HepG2 (cell line): ENCODE measurements around the gene COA3. TPM values are rescaled to one million over a fixed set of nuclear protein-coding genes. Genes with fewer than 3 reads are reported as not detected.

Experiments used
- AKAP8 ChIP-seq: sonication (generic); formaldehyde crosslinking; IDR thresholded peaks from 2 replicates; pipeline ENCODE4 v1.5.1; 2020; ENCODE audit warnings: mild to moderate bottlenecking, missing genetic modification reagents
- CBX5 ChIP-seq: sonication (generic); formaldehyde crosslinking; IDR thresholded peaks from 2 replicates; pipeline ENCODE4 v1.4.0; 2020; ENCODE audit warnings: missing genetic modification reagents, borderline replicate concordance
- CHCHD3 ChIP-seq: sonication (generic); formaldehyde crosslinking; IDR thresholded peaks from 2 replicates; pipeline ENCODE4 v1.8.0; 2022; ENCODE audit warnings: mild to moderate bottlenecking, missing genetic modification reagents, moderate library complexity
- CREB1 ChIP-seq, 2 experiments: fragments of 450-650 bp in 1 of 2; IDR thresholded peaks; 2 replicates each; pipeline ENCODE4 v1.6.1; 2016 to 2017; ENCODE audit warnings: control low read depth in 1 of 2, mild to moderate bottlenecking in 1 of 2, missing compliant biosample characterization in 1 of 2, missing genetic modification characterization in 1 of 2
- DNMT1 ChIP-seq: sonication (generic); formaldehyde crosslinking; IDR thresholded peaks from 2 replicates; pipeline ENCODE4 v1.5.1; 2020; ENCODE audit warnings: mild to moderate bottlenecking, missing genetic modification reagents
- GLI4 ChIP-seq: sonication (generic); formaldehyde crosslinking; IDR thresholded peaks from 2 replicates; pipeline ENCODE4 v1.5.1; 2020; ENCODE audit warnings: missing genetic modification reagents, mild to moderate bottlenecking, moderate library complexity, borderline replicate concordance
- NFKBIZ ChIP-seq: IDR thresholded peaks from 2 replicates; pipeline ENCODE4 v1.6.1; 2018; ENCODE audit warnings: missing genetic modification reagents, missing compliant biosample characterization
- RFX1 ChIP-seq: fragments of 450-650 bp; IDR thresholded peaks from 2 replicates; pipeline ENCODE4 v1.6.1; 2017
- SNAI1 ChIP-seq: sonication (generic); formaldehyde crosslinking; IDR thresholded peaks from 2 replicates; pipeline ENCODE4 v1.5.0; 2020; ENCODE audit warnings: mild to moderate bottlenecking, missing genetic modification reagents, borderline replicate concordance
- ZNF331 ChIP-seq: sonication (generic); formaldehyde crosslinking; IDR thresholded peaks from 2 replicates; pipeline ENCODE4 v1.4.0; 2020; ENCODE audit warnings: missing genetic modification reagents
- ZNF333 ChIP-seq: sonication (generic); formaldehyde crosslinking; IDR thresholded peaks from 2 replicates; pipeline ENCODE4 v1.4.0; 2020; ENCODE audit warnings: mild to moderate bottlenecking, missing genetic modification reagents, borderline replicate concordance
- ZNF644 ChIP-seq: IDR thresholded peaks from 2 replicates; pipeline ENCODE4 v1.6.1; 2016; ENCODE audit warnings: low read depth
- ZNF878 ChIP-seq: sonication (generic); formaldehyde crosslinking; IDR thresholded peaks from 2 replicates; pipeline ENCODE4 v1.8.1; 2023; ENCODE audit warnings: mild to moderate bottlenecking, missing genetic modification reagents, moderate library complexity
- polyA plus RNA-seq, 8 experiments: library from polyadenylated mRNA; depleted of rRNA in 3 of 8; stranded (reverse) in 7 of 8; unstranded in 1 of 8; fragments of >200 nt; fragmentation: Illumina TruSeq in 4 of 8; extraction: Trizol in 4 of 8; gene quantifications; 2 replicates each; pipeline versions ENCODE4 v1.2.1 to v1.2.3, GENCODE V29; 2011 to 2016; ENCODE audit warnings: low read depth in 4 of 8, missing spikeins in 1 of 8, mixed read lengths in 1 of 8; ENCODE audit not compliant: insufficient read depth in 1 of 8
- total RNA-seq, 5 experiments: library from RNA; depleted of rRNA; stranded (reverse); fragments of >200 nt; fragmentation: Illumina TruSeq; extraction: Trizol; gene quantifications; 2 replicates each; pipeline ENCODE4 v1.2.3, GENCODE V29; 2016; ENCODE audit warnings: low read depth in 1 of 5
- TF ChIP-seq, protein P1 (sequence below), 2 experiments: fragments of 450-650 bp in 1 of 2; sonication (generic) in 1 of 2; formaldehyde crosslinking in 1 of 2; IDR thresholded peaks; 2 replicates each; pipeline versions ENCODE4 v1.6.1 to v1.8.0; 2016 to 2022; ENCODE audit warnings: antibody characterized with exemption in 1 of 2, mild to moderate bottlenecking in 1 of 2, missing genetic modification reagents in 1 of 2
- TF ChIP-seq, protein P2 (sequence below): sonication (generic); formaldehyde crosslinking; IDR thresholded peaks from 2 replicates; pipeline ENCODE4 v1.4.0; 2020; ENCODE audit warnings: low read depth, mild to moderate bottlenecking, missing genetic modification reagents
- TF ChIP-seq, protein P3 (sequence below): sonication (generic); formaldehyde crosslinking; IDR thresholded peaks from 2 replicates; pipeline ENCODE4 v1.4.0; 2020; ENCODE audit warnings: missing genetic modification reagents, low read depth, mild to moderate bottlenecking, borderline replicate concordance

COA3 gene
- total and polyA plus RNA-seq, 2 of the 13 experiments (the other 11 are each of a cell fraction or from before 2014, with no cell fraction given): 133 to 202 TPM

DNA sequence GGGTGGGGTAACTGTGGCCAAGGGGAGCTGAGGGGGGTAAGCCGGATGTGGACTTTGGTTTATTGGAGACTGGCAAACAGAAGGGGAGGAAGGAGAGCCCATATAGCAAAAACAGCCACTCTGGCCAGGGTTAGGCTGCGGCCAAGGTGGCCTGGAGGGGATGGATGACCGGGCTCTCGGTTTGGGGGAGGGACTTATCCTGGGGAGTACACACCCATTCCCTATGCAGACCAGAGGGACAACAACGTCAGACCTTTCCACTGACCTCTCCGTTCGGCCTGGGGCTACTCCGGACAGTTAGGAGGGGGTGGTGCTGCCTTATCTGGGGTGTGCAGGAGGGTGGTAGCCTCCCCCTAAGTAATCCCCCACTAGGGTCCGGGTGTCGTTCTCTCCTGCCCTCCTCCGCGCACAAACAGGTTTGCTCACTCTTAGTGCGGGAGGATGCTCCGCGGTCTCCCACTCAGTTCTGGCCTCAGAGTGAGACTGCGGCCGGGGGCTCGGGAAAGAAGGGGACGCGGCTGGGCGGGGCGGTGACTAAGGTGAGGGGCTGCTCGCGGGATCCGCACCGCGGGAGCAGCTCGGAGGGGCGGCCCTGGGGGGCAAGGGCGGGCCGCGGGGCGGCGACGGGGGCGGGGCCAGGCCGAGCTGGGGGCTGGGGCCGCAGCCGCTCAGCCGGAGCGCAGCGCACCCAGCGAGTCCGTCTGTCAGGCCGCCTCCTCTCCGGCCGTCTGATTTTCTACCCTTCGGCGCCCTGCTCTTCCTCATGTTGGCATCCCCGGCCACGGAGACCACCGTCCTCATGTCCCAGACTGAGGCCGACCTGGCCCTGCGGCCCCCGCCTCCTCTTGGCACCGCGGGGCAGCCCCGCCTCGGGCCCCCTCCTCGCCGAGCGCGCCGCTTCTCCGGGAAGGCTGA, 18.3 kb downstream of the COA3 start, which contains the start of gene WNK4 (continued):
- TF ChIP-seq, protein P1, sequence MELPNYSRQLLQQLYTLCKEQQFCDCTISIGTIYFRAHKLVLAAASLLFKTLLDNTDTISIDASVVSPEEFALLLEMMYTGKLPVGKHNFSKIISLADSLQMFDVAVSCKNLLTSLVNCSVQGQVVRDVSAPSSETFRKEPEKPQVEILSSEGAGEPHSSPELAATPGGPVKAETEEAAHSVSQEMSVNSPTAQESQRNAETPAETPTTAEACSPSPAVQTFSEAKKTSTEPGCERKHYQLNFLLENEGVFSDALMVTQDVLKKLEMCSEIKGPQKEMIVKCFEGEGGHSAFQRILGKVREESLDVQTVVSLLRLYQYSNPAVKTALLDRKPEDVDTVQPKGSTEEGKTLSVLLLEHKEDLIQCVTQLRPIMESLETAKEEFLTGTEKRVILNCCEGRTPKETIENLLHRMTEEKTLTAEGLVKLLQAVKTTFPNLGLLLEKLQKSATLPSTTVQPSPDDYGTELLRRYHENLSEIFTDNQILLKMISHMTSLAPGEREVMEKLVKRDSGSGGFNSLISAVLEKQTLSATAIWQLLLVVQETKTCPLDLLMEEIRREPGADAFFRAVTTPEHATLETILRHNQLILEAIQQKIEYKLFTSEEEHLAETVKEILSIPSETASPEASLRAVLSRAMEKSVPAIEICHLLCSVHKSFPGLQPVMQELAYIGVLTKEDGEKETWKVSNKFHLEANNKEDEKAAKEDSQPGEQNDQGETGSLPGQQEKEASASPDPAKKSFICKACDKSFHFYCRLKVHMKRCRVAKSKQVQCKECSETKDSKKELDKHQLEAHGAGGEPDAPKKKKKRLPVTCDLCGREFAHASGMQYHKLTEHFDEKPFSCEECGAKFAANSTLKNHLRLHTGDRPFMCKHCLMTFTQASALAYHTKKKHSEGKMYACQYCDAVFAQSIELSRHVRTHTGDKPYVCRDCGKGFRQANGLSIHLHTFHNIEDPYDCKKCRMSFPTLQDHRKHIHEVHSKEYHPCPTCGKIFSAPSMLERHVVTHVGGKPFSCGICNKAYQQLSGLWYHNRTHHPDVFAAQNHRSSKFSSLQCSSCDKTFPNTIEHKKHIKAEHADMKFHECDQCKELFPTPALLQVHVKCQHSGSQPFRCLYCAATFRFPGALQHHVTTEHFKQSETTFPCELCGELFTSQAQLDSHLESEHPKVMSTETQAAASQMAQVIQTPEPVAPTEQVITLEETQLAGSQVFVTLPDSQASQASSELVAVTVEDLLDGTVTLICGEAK (IDR thresholded peaks at IDR 0.05): no peak
- TF ChIP-seq, protein P1 (CRISPR knock-in tag; IDR thresholded peaks at IDR 0.05): peak; percentile 56; the same call in 1 of the 2 replicates
- TF ChIP-seq NFKBIZ (CRISPR knock-in tag) (0 out of 2 replicates have a peak, but pooled peaks have one; percentile 11), CREB1 (IDR thresholded peaks at IDR 0.05) (no peak), CREB1 (CRISPR knock-in tag; IDR thresholded peaks at IDR 0.05) (no peak), RFX1 (no peak), CBX5 (CRISPR knock-in tag) (no peak; the same call in 1 of the 2 replicates), GLI4 (CRISPR knock-in tag) (no peak), ZNF644 (CRISPR knock-in tag) (peak; percentile 64), DNMT1 (CRISPR knock-in tag) (peak; percentile 86; the same call in 1 of the 2 replicates), AKAP8 (peak; percentile 99), ZNF878 (CRISPR knock-in tag) (peak; percentile 90), CHCHD3 (CRISPR knock-in tag) (peak; percentile 85; the same call in 1 of the 2 replicates), SNAI1 (CRISPR knock-in tag) (no peak), ZNF331 (peak; percentile 80; the same call in 1 of the 2 replicates), ZNF333 (0 out of 2 replicates have a peak, but pooled peaks have one; percentile 54)
- TF ChIP-seq, protein P2, sequence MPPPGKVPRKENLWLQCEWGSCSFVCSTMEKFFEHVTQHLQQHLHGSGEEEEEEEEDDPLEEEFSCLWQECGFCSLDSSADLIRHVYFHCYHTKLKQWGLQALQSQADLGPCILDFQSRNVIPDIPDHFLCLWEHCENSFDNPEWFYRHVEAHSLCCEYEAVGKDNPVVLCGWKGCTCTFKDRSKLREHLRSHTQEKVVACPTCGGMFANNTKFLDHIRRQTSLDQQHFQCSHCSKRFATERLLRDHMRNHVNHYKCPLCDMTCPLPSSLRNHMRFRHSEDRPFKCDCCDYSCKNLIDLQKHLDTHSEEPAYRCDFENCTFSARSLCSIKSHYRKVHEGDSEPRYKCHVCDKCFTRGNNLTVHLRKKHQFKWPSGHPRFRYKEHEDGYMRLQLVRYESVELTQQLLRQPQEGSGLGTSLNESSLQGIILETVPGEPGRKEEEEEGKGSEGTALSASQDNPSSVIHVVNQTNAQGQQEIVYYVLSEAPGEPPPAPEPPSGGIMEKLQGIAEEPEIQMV (CRISPR knock-in tag): no peak; the same call in 1 of the 2 replicates
- TF ChIP-seq, protein P3, sequence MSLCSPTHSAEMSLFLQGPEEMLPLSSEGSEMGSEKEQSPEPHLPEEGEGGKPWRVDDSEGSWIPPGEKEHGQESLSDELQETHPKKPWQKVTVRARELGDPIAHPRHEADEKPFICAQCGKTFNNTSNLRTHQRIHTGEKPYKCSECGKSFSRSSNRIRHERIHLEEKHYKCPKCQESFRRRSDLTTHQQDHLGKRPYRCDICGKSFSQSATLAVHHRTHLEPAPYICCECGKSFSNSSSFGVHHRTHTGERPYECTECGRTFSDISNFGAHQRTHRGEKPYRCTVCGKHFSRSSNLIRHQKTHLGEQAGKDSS (CRISPR knock-in tag): peak; percentile 18; the same call in 1 of the 2 replicates
